ENCODE results near the gene FAF1. TPM values are rescaled to one million over a fixed set of nuclear protein-coding genes. Genes with fewer than 3 reads are reported as not detected.

Gene FAF1
- total and polyA plus RNA-seq, 9 of the 15 experiments (the other 6 are each of a cell fraction or from before 2014, with no cell fraction given), result 48.7 to 225 (median 118) TPM

DNA sequence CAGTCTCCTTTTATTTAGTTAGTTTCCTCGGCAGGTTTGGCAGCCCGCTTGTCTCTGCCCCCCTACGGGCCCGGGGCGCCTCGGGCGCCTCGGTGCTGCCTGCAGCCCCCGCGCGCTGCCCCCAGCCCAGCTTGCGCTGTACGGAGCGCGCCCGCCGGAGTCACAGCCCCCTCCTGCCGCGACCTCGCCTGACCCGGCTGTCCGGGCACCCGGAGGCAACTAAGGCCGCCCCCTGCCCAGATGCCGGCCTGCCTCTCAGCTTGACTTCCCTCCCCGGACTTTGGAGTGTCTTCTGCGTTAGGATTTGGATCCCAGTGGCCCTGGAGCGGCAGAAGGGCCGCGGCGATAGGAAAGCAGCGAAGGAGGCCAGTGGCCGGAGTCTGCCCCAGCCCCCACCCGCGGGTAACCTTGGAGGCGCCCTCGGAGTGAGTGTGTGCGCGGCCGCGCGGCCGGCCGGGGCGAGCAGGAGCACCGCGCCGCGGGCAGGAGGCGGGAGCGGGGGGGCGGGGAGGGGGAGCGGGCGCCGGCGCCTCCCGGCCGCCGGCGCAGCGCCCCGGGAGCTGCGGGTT is 17.6 kb upstream of the FAF1 start (continued):
- no peak for TF ChIP-seq ZC3H4 (CRISPR knock-in tag; IDR thresholded peaks at IDR 0.05; ENCODE audit: borderline replicate concordance)
- no peak for TF ChIP-seq SREBF2 (CRISPR knock-in tag; IDR thresholded peaks at IDR 0.05)
- TF ChIP-seq, protein P1, sequence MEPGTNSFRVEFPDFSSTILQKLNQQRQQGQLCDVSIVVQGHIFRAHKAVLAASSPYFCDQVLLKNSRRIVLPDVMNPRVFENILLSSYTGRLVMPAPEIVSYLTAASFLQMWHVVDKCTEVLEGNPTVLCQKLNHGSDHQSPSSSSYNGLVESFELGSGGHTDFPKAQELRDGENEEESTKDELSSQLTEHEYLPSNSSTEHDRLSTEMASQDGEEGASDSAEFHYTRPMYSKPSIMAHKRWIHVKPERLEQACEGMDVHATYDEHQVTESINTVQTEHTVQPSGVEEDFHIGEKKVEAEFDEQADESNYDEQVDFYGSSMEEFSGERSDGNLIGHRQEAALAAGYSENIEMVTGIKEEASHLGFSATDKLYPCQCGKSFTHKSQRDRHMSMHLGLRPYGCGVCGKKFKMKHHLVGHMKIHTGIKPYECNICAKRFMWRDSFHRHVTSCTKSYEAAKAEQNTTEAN (CRISPR knock-in tag; IDR thresholded peaks at IDR 0.05), result 0 out of 2 replicates have a peak, but pooled peaks have one; percentile 9
- TF ChIP-seq PTTG1 (tag; IDR thresholded peaks at IDR 0.05; ENCODE audit: low read depth), result no peak
- 0 out of 2 replicates have a peak, but pooled peaks have one; percentile 18 for TF ChIP-seq SPI1 (IDR thresholded peaks at IDR 0.05; ENCODE audit: borderline replicate concordance, low read depth, low read length)
- no peak for TF ChIP-seq SNAPC5 (CRISPR knock-in tag; IDR thresholded peaks at IDR 0.05)
- TF ChIP-seq ZNF3 (CRISPR knock-in tag; IDR thresholded peaks at IDR 0.05), result no peak
- no peak for TF ChIP-seq ZNF830 (CRISPR knock-in tag; IDR thresholded peaks at IDR 0.05)
- TF ChIP-seq, protein P2, sequence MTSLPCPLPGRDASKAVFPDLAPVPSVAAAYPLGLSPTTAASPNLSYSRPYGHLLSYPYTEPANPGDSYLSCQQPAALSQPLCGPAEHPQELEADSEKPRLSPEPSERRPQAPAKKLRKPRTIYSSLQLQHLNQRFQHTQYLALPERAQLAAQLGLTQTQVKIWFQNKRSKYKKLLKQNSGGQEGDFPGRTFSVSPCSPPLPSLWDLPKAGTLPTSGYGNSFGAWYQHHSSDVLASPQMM (CRISPR knock-in tag; IDR thresholded peaks at IDR 0.05), result no peak
- peak; percentile 41 for TF ChIP-seq PCBP1 (IDR thresholded peaks at IDR 0.05; ENCODE audit: low read depth, low read length, poor library complexity, severe bottlenecking)
- TF ChIP-seq ZNF347 (CRISPR knock-in tag; IDR thresholded peaks at IDR 0.05; ENCODE audit: low read depth), result no peak
- TF ChIP-seq, protein P3, sequence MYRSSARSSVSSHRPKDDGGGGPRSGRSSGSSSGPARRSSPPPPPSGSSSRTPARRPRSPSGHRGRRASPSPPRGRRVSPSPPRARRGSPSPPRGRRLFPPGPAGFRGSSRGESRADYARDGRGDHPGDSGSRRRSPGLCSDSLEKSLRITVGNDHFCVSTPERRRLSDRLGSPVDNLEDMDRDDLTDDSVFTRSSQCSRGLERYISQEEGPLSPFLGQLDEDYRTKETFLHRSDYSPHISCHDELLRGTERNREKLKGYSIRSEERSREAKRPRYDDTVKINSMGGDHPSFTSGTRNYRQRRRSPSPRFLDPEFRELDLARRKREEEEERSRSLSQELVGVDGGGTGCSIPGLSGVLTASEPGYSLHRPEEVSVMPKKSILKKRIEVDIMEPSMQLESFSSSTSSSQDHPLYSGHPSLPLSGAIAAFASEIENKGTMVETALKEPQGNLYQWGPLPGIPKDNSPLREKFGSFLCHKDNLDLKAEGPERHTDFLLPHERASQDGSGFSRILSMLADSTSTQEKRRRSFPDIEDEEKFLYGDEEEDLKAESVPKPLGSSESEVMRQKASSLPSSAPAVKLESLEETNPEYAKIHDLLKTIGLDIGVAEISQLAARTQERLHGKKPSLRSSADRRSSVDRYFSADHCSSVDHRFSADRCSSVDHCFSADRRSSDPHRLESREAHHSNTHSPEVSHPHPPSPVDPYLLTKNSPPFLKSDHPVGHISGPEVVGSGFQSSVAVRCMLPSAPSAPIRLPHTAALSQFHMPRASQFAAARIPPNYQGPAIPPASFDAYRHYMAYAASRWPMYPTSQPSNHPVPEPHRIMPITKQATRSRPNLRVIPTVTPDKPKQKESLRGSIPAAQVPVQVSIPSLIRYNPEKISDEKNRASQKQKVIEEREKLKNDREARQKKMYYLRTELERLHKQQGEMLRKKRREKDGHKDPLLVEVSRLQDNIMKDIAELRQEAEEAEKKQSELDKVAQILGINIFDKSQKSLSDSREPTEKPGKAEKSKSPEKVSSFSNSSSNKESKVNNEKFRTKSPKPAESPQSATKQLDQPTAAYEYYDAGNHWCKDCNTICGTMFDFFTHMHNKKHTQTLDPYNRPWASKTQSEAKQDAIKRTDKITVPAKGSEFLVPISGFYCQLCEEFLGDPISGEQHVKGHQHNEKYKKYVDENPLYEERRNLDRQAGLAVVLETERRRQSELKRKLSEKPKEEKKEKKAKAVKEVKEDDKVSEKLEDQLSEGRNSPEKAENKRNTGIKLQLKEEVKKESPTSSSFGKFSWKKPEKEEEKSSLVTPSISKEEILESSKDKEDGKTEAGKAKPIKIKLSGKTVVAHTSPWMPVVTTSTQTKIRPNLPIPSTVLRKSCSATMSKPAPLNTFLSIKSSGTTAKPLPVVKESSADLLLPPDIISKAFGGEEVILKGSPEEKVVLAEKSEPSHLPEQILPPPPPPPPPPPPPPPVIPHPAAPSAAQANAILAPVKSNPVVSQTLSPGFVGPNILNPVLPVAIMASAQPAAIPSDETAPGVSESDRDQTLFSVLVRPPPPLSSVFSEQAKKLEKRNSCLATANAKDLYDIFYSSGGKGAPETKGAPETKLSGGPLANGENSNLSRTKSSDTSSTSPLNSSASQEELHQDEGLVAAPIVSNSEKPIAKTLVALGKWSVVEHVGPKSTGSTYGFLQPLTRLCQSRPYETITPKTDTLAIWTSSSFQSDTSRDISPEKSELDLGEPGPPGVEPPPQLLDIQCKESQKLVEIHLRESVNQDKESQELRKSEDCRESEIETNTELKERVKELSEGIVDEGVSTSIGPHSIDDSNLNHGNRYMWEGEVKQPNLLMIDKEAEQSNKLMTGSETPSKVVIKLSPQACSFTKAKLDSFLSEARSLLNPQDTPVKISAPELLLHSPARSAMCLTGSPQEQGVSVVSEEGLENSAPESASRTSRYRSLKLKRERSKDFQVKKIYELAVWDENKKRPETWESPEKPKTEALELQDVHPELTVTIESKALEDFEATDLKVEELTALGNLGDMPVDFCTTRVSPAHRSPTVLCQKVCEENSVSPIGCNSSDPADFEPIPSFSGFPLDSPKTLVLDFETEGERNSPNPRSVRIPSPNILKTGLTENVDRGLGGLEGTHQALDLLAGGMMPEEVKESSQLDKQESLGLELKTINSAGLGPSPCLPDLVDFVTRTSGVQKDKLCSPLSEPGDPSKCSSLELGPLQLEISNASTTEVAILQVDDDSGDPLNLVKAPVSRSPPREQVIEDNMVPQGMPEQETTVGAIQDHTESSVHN (IDR thresholded peaks at IDR 0.05; ENCODE audit: borderline replicate concordance in 1 of 2, low read depth in 1 of 2), result no peak
- TF ChIP-seq HOMEZ (CRISPR knock-in tag; IDR thresholded peaks at IDR 0.05), result no peak
- TF ChIP-seq LEF1 (IDR thresholded peaks at IDR 0.05), result no peak
- TF ChIP-seq POLR2G (IDR thresholded peaks at IDR 0.05; ENCODE audit: low read depth, low read length), result peak; percentile 97

All from K562 (cell line).